WTC11 (cell line): ENCODE measurements around the gene CLDN2.

Experiments
- NFYB ChIP-seq: sonication (generic); formaldehyde crosslinking; conservative IDR thresholded peaks from 2 replicates; pipeline ENCODE4 v1.8.0; 2022; ENCODE audit warnings: low read depth, missing genetic modification reagents
- ZNF671 ChIP-seq: fragments of 250-450 bp; sonication (Bioruptor Pico); IDR thresholded peaks from 2 replicates; pipeline ENCODE4 v1.8.0; 2021; ENCODE audit warnings: mild to moderate bottlenecking
- ZSCAN18 ChIP-seq: fragments of 250-450 bp; sonication (Bioruptor Pico); IDR thresholded peaks from 2 replicates; pipeline ENCODE4 v2.1.2; 2022; ENCODE audit warnings: mild to moderate bottlenecking, moderate library complexity

GRCh38 chrX:106964290-106964689 lies 44.1 kb downstream of the CLDN2 start:
- TF ChIP-seq ZNF671 (CRISPR knock-in tag), result no peak
- no peak for TF ChIP-seq ZSCAN18 (CRISPR knock-in tag)
- TF ChIP-seq NFYB (CRISPR knock-in tag), result no peak
